GM12873 (cell line): ENCODE measurements around the gene PKMYT1.
A peak's percentile ranks its signal among the peaks of the same experiment; 100 is the strongest.

Experiments
- CTCF ChIP-seq: IDR thresholded peaks from 2 replicates; pipeline ENCODE4 v1.5.1; 2012; ENCODE audit warnings: low read depth, mild to moderate bottlenecking, moderate library complexity, low read length, control low read depth; ENCODE audit not compliant: insufficient read depth; ENCODE audit errors: missing control alignments

Gene PKMYT1

GRCh38 chr16:2983706-2984136, 3.5 kb upstream of the PKMYT1 start:
- peak; percentile 85 for TF ChIP-seq CTCF

- TF ChIP-seq CTCF = no peak
Observed at GRCh38 chr16:2982402-2982801, 2.2 kb upstream of the PKMYT1 start.

DNA sequence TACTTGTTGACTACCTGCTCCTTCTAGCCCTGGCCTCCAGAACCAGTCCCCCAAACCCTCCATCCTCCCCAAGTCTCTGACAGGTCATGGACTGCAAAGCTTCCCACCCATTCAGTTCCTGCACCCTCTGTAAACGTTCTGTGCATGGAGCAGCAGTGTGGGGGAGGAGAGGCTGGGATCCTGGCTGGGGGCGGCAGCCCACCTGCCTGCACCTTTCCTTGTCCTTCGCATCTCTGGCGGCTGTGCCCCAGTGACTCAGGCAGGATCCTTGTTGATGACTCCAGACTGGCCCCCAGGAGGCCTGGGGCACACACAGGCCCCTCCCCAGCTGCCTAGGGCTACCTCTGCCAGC, 1.6 kb upstream of the PKMYT1 start:
- TF ChIP-seq CTCF = no peak

DNA sequence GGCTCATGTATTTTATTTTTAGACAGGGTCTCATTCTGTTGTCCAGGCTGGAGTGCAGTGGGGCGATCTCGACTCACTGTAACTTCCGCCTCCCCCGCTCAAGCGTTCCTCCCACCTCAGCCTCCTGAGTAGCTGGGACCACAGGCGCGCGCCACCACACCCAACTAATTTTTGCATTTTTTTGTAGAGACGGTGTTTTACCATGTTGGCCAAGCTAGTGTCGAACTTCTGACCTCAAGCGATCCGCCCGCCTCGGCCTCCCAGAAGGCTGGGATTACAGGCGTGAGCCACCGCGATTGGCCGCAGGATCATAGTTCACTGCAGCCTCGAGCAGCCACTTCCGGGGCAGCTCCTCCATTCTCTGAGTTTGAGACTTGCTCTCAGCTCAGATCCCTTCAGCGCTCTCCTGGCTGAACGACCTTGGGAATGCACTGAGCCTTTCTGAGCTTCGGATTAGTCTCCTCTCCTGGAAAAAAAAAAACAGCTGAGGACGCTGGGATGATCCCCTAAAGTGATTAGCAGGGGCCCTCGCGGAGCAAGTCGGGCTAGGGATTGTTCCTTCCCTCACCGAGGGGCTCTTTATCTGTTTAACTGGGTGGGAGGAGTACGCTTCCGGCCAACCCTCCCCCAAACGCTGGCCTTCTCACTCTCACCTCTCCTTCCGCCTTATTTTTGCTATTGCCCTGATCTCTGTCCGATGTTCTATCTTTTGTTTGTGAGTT, 1.1 kb upstream of the PKMYT1 start:
- TF ChIP-seq CTCF = no peak

DNA sequence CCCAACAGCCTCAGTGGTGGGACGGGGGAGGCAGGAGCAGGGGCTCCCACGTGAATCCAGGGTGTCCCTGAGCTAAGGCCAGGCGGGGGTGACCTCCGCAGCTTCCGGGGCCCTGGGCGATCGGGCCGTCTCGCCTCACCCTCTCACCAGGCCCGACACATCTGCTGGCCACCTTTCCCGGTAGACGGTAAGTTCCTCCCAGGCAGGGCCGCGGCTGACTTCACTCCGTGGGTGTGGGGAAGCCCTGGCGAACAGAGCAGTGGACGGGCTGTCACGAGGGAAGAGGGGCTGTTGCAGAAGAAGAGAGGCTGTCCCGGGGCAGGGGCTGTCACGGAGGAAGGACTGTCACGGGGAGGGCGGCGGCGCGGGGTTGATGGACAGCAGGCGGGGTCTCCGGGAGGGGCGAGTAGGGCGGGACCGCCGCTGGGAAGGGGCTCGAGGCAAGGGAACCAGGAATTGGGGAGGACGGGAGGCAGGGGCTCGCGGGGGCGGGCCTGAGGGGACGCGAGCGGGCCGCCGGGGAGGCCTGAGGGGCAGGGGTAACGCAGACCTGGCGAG, 498 bp downstream of the PKMYT1 start:
- TF ChIP-seq CTCF = no peak

GRCh38 chr16:2977440-2977839, 2.8 kb downstream of the PKMYT1 start:
- TF ChIP-seq CTCF = no peak

DNA sequence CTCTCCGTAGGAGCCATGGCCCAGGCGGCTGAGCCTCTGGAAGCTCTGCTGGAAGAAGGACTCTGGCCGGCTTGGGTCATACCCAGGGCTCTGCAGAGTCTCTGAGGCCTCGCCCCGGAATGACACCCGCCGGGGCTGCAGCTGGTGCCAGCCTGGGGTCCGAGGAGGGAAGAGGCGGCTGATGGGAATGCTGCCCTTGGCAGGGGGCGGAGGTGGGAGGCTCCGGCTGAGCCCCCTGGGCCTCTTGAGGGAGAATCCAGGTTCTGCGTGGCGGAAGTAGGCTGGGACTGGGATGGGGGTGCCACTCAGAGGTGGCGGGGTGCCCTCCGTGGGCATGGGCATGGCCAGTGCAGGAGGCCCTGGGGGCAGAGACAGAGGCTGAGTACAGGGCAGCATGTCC, 3.6 kb downstream of the PKMYT1 start:
- TF ChIP-seq CTCF = no peak

DNA sequence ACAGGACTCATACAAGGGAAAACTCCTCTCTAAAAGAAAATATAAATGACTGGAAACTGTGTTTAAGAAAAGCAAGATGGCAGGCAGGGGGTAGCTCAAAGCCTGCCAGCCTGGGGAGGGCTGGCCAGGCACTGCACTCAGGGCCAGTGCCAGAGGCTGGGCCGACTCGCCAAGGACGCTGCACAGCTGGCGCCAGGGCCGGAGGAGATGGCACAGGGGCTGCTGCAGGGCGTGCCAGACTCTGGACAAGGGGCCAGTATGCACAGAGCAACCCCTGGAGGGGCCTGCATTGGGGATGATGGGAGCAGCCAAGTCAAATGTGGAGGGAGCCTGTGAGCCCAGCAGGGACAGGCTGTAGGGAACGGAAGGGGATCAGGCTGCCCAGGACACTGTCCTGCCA, 4.0 kb downstream of the PKMYT1 start:
- no peak for TF ChIP-seq CTCF
